Right renal pelvis (tissue), 4 donors: Measurements from ENCODE around the gene GPR137. TPM values are rescaled to one million over a fixed set of nuclear protein-coding genes. Genes with fewer than 3 reads are reported as not detected.
A peak's percentile ranks its signal among the peaks of the same experiment; 100 is the strongest.

Experiments used
- DNase-seq, 4 donors: peaks; one replicate each; pipeline ENCODE4 v3.0.0-alpha.2; 2013; ENCODE audit warnings: low read depth in 4 of 4, low spot score in 3 of 4, missing footprints in 1 of 4
- polyA plus RNA-seq, 4 donors: library from polyadenylated mRNA; unstranded; fragments of 120-200 nt; gene quantifications; one replicate each; pipeline ENCODE4 v1.2.1, GENCODE V29; 2013; ENCODE audit not compliant: insufficient read length in 4 of 4

Gene GPR137
- polyA plus RNA-seq, 4 donors = 30.3 to 46.9 (median 35.1) TPM

DNA sequence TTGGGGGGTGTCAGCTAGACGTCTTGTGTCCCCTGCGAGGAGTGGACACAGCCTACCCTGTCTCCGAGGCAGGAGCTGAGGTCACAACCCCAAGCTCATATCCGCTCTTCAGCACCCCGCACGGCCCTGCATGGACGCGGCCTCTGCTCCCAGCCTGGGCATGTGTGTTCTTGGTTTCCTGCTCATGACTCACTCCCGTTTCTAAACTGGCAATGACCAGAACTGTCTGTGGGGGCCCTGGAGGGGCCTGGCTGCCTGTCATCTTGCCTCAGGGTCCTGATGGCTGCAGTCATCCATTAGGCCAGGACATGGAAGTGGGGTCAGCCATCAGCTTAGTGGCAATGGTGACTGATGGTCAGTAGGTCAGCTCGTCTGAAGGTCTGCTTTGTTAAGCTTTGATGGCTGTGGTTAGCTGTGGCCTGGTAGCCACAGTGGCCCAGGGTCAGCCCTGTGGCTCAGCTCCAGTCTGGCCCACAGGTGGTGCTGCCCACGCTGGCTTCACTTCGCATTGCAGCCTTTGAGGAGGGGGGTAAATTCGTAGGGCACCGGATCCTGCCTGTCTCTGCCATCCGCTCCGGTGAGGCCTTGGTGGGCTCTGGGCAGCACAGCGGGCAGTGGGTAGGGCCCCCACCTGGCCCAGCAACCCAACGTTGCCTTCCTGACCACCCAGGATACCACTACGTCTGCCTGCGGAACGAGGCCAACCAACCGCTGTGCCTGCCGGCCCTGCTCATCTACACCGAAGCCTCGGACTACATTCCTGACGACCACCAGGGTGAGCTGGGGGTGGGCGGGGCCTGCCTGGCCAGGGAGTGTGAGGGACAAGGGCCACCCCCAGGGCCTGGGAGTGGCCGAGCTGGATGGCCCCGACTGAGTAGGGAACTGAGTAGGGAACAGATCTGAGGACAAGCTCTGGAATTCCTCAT, 22.4 kb upstream of the GPR137 start:
- no peak for DNase-seq

DNA sequence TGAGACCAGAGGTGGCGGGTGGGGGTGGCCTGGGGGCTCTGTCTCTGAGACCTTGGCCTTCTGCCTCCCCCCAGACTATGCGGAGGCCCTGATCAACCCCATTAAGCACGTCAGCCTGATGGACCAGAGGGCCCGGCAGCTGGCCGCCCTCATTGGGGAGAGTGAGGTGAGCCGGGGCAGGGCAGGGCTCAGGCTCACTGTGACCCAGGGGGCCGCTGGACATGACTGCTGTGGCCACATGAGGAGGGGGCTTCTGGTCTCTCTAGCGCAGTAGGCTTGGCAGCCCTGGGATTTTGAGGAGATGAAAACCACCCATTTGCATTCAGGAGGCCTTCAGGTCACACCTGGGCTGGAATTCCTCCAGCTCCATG, 21.7 kb upstream of the GPR137 start:
- DNase-seq = no peak

DNA sequence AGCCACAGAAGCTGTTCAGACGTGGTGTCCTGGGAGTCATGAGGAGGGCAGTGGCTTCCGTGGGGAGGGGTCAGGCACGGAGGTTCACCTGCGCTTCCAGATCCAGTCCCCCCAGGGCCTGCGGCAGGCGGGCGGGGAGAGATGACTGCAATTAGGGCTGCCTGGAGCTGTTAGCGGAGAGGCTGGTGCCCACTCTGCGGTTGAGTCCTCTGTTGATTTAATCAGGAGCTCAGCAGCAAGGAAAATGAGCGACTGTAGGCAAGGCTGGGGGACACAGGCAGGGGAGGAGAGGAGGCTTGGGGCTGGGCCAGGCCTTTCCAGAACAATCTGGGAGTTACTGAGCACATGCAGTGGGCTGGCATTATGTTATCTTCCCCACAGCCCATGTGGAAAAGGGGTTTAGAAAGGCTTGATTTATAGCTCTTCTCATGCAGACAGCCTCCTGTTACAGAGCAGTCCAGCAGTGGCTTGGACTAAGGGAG, 21.2 kb upstream of the GPR137 start:
- no peak for DNase-seq

DNA sequence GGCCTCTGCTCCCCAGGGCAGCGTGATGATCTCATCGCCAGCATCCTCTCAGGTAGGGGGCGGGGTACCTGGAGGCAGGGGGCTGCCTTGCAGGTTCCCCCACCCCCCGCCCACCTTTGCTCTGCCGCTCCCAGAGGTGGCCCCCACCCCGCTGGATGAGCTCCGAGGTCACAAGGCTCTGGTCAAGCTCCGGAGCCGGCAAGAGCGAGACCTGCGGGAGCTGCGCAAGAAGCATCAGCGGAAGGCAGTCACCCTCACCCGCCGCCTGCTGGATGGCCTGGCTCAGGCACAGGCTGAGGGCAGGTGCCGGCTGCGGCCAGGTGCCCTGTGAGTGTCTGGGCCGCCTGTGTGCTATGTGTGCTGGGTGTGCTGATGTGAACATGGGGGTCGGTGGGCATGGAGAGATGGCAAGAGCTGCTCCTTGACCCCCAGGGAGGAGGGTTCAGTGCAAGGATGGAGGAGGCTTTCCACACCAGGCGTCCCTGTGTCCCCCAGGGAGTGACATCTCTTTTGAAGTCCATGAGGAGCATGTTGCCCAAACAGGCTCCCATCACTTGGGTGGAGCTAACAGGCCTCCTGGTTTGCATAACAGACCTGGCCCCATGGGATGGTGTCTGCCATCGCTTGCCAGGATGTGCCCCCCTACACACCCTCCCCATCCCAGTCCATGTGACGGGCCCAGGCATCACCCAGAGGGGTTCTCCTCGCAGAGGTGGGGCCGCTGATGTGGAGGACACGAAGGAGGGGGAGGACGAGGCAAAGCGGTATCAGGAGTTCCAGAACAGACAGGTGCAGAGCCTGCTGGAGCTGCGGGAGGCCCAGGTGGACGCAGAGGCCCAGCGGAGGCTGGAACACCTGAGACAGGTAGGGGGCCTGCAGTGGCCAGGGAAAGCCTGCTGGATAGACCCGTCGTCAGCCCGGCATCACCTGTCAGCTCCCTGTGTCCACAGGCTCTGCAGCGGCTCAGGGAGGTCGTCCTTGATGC, 20.2 kb upstream of the GPR137 start:
- no peak for DNase-seq

DNA sequence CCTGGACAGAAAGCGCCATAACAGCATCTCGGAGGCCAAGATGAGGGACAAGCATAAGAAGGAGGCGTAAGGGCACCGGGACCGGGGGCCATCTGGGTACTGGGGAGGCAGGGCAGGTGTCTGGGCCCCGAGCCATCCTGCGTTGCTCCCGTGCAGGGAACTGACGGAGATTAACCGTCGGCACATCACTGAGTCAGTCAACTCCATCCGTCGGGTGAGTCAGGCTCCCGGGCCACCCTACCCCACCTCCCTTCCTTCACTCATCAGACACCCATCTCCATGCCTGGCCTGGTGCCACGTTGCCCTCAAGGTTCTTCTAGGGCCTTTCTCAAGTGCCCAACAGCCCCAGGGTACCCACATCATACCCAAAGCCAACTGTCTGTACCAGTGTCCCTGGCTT, 19.3 kb upstream of the GPR137 start:
- DNase-seq = no peak

DNA sequence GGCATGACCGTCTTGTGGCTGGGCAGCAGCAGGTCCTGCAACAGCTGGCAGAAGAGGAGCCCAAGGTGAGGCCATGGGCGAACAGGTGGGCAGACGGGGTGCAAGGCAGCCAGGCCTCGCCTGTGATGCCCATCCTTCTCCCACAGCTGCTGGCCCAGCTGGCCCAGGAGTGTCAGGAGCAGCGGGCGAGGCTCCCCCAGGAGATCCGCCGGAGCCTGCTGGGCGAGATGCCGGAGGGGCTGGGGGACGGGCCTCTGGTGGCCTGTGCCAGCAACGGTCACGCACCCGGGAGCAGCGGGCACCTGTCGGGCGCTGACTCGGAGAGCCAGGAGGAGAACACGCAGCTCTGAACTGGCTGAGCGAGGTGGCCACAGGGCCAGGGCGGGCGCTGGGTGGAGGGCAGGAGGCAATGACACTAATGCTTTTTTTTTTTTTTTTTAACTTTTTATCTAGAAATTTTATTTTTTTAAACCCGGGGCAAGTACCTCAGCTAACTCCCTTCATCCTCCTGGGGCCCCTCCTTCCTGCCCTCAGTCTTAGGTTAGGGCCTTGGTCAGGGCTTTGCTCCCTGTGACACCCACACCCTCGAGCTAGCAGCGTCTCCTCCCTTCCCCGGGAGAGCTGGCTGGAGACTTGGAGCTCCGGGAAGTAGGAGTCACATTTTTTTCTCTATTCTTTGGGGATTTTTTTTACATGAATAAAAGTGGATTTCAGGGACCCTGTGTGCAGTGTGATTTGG, 18.3 kb upstream of the GPR137 start:
- DNase-seq = no peak

DNA sequence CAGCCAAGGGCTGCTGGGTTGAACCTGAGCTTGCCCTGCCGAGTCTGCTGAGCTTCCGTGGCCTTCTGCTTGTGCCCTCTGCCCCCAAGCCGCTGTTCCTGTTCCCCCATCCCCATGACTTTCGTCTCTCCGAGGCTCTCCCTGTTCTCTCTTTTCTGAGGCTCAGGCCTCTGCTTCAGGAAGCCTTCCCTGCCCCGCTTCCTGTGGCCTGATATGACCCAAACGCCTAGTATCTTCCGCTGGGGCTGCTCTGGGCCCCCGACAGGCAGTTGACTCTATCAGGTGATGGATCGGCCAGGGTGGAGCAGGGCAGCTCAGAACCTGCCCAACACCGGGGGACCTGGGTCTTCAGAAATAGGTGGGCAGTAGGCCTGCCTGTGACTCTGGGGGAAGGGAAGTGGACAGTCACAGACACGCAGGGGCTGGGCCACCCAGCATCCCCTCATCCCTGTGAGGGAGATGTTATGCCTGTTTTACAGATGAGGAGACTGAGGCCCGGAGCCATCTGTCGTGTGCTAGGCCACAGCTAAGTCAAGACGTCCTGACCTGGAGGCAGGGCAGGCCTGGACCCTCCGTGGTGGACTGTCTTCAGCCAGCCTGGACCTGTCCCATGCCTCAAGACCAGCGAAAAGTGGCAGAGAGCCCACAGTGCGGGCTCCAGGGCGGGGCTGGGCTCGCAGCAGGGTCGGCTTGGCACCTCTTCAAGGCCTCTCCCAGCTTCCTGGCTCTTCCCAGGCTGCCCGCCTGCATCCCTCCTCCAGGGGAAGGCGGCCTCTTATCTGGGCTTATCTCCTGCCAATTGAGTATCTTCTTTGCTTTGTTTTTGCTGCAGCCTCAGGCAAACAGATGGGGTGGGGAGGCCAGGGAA, 17.4 kb upstream of the GPR137 start:
- DNase-seq = no peak

DNA sequence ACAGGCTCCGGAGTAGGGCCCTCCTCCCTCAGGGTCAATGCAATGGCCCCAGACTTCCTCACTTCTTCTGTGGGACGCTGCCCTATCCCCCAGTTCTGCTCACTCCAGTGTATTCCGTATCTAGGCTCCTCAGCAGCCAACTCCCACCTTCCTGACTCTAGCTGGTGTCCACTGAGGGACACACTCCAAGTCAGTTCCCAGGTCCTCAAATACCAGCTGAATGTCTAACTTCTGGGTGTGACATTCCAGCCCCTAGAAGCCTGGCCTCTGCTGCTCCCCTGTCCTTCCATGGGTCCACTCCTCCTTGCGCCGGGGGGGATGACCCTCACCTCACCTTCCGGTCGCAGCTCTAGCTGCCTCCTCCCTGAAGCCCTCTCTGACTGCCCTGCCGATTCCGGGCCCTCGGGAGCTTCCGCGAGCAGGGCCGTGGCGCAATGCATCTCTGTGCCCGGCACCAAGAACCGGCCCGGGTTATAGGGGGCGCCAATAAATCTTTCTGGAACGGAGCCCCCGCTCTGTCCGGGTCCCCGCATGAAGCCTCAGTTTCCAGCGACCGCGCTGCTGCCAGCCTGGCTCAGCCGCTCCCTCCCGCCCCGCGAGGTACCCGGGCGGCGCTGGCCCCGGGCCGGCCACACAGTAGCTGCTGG, 16.6 kb upstream of the GPR137 start:
- DNase-seq = no peak

DNA sequence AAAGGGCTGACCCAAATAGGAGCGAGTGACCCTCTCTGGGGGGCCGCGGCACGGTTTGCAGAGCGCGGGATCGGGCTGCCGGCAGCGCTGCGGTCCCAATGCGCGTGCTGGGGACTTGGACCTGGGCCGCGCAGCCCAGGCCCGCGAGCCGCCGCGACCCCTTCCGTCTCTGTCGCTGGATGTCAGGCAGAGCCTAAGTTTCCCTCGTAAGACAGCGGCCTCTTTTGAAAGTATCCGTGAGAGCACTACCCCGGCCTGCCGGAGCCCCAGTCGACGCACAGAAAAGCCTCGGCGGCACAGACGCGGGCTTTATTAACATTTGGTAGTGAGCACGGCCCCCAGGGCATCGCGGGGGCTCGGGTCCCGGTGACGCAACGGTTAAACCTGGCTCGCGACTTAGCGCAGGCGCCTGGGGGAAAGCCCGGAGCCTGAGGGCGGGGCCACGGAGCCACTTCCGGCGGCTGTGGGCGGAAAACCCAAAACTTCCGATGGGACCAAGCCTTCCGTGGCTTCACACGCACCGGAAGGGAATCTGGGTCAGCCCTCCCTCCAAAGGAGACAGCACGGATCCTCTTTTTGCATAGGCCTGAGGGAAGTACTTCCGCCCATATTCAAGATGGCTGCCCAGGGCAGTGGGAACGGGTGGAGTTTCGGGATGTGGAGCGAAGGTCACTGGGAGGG, 16.0 kb upstream of the GPR137 start:
- DNase-seq = peak; percentile 98 to 99 (median 98)

DNA sequence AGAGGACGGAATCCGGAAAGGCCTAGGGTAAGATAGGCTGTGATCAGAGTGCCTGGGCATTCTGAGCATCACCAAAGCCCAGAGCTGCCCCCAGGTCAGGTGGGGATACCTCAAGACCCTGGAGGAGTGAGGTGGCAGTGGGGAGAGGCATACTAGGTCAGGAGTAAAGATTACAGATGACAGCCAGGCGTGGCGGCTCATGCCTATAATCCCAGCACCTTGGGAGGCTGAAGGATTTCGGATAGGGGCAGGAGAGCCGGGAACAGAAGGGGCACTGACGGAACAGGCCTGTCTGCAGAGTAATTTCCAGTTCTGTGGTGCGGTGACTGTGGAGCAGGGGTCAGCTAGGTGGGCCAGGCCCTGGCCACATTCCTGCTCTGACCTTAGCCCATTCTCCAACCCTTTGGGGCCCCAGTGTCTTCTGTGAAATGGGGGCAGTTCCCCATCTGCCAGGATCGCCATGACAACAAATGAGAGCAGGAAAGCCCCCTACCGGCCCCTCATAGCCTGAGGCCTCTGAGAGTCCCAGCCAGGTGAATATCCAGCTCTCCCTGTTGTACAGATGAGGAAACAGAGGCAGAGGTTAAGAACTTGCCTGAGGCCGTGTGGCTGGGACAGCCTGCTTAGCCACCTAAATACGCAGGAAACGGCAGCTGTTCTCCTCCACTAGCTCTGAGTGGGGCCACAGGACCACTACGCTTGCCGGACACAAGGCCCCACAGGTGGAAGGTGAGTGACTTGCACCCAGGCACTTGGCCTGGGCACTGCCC, 10.4 kb upstream of the GPR137 start:
- no peak for DNase-seq

DNA sequence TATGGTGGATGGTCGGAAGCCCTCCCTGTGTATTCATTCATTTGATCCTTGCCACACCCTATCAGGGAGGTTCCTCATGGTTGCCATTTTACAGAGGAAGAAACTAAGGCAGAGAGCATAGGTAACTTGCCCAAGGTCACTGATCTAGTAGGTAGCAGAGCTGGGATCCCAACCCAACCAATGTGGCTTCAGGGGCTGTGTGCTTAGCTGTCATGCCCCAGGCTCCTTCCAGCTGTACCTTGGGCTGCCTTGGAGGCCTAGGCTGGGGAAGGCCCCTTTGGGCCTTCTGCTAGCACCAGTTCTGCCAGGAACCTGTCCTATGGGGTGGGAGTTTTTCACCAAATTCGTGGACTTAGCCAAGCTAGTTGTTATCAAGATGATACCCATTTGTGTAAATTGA, 9.8 kb upstream of the GPR137 start:
- no peak for DNase-seq

DNA sequence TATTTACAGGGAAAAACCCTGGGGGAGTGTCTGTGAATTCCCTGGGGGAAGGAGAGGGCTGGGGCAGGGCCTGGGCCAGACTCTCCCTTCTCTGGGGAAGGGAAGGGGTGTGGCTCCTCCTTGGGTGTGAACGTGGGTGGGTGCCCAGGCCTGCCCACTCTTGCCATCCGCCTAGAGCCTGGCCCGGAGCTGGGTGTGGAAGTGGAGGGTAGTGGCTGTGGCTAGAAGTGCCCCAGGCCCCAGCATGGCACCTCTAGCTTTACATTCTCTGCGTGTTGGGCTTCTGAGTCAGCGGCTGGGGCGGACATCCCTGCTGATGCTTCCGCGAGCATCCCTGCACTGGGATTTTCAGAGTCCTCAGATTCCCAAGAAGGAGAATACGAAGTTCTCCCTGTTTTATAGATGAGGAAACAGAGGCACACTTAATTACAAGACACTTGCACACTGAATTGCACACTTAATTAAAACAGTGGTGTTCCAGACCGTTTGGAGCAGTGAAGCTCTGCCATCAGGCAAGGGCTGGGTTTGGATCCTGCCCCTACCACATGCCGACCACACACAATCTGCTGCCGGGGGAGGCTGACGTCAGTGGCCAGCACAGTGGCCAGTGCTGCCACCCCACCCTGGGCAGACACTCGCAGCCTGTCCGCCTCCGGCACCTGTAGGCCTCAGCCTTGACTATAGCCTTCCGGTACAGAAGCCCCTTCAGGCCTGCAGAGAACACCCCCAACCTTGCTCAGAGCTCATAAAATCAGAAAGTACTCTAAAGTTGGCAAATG, 8.8 kb upstream of the GPR137 start:
- DNase-seq = no peak

DNA sequence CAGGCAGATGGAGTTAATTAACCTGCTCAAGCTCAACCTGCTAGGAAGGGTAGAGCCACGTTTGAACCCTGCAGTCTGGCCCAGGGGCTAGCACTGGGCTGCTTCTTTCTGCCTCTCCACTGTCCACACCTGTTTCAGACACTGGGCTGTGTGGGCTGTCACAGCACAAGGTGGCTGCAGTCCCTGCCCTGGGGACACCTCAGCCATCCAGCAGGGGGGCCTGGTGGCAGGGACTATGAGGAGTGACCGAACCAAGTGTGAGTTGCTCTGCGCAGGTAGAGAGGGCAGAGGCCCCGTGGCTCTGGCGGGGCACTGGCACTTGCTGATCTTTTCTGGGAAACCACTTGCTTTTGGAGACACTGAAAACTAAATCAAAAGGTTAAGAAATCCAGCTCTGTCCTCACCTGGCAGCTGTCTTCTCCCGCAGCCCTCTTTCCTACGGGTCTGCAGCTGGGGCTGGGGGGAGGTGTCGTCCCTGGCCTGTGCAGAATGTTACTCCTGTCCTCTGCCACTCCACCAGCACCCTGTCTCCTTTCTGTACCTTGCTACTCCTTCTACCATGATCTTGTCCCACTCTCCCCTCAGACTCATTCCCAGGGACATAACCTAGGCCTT, 7.0 kb upstream of the GPR137 start:
- no peak for DNase-seq

DNA sequence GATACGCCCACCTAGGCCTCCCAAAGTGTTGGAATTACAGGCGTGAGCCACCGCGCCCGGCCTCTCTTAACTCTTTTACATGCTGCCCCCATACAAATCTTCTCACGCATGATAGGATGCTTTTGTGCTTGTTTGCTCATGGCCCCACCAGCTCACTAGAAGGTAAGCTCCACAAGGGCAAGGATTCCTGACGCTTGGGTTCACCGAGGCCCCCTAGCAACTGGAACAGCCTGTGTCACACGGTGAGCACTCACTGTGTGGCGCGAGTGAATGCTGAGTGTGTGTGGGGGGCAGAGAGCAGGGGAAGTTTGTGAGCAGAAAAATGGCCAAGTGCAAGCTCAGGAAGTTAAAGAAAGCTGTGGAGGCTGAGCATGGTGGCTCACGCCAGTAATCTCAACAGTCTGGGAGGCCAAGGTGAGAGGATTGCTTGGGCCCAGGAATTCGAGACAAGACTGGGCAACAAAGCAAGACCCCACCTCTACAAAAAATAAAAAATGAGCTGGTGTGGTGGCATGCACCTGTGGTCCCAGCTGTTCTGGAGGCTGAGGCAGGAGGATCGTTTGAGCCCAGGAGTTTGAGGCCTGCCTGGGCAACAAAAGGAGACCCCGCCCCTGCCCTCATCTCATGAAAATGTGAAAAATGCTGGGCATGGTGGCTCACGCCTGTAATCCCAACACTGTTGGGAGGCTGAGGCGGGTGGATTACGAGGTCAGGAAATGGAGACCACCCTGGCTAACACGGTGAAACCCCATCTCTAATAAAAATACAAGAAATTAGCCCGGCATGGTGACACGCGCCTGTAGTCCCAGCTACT, 3.5 kb upstream of the GPR137 start:
- DNase-seq = no peak

DNA sequence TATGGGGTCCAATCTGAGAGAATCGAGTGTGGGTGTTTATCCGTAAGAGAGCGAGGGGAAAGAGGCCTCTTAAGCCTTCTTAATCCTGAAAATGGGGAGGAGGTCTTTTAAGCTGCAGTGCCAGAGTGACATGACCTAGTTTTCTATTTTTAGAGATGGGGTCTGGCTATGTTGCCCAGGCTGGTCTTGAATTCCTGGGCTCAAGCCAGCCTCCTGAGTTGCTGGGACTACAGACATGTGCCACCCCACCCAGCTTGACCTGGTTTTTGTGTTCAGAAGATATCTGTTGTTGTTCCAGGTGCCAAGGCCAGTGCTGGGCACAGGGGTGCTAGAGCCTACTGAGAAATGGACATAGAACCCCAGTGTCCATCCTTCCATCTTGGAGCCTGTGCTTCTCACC, 2.6 kb upstream of the GPR137 start:
- no peak for DNase-seq
